Activated CD4-positive, CD25-positive, alpha-beta regulatory T cell treated with anti-CD3 and anti-CD28 coated beads, Interleukin-2, amount 50 U/mL, for 72 hours (primary cell): ENCODE data around the gene SAMD1.

Source experiments
- DNase-seq: peaks from one replicate; pipeline ENCODE4 v3.0.0; 2021

SAMD1 gene

GRCh38 chr19:14090509-14091080 is at the start of gene SAMD1:
TSS of gene SAMD1 (minus strand) at chr19:14090751.
- DNase-seq: peak; percentile 64

- DNase-seq: no peak
Observed at GRCh38 chr19:14139944-14140343, 49.4 kb upstream of the SAMD1 start.

- DNase-seq: no peak
Observed at GRCh38 chr19:14138576-14139265, 48.2 kb upstream of the SAMD1 start.

- peak; percentile 97 for DNase-seq
Observed at GRCh38 chr19:14136509-14137281, 46.1 kb upstream of the SAMD1 start, which contains the start of gene ASF1B. TSS of gene ASF1B (minus strand) at chr19:14136589. CDS start at chr19:14136456, 133 bp downstream.

- no peak for DNase-seq
Observed at GRCh38 chr19:14135985-14136508, 45.5 kb upstream of the SAMD1 start.

GRCh38 chr19:14135355-14135754 is 44.8 kb upstream of the SAMD1 start:
- DNase-seq: no peak

- DNase-seq: no peak
Observed at GRCh38 chr19:14127929-14128509, 37.5 kb upstream of the SAMD1 start.

- DNase-seq: no peak
Observed at GRCh38 chr19:14127176-14127575, 36.6 kb upstream of the SAMD1 start.

- DNase-seq: no peak
Observed at GRCh38 chr19:14122924-14123323, 32.4 kb upstream of the SAMD1 start.

GRCh38 chr19:14120497-14120780 is 29.9 kb upstream of the SAMD1 start:
- no peak for DNase-seq

- no peak for DNase-seq
Observed at GRCh38 chr19:14119644-14120496, 29.3 kb upstream of the SAMD1 start.

- no peak for DNase-seq
Observed at GRCh38 chr19:14119146-14119545, 28.6 kb upstream of the SAMD1 start.

GRCh38 chr19:14118165-14119051 is 27.9 kb upstream of the SAMD1 start:
- DNase-seq: peak; percentile 37

- DNase-seq: peak; percentile 97
Observed at GRCh38 chr19:14117668-14118164, 27.2 kb upstream of the SAMD1 start, which contains the start of gene PRKACA. TSS of gene PRKACA (minus strand) at chr19:14117762. CDS start at chr19:14117547, 215 bp downstream.

GRCh38 chr19:14116918-14117578 is 26.5 kb upstream of the SAMD1 start:
- peak; percentile 41 for DNase-seq

- DNase-seq: no peak
Observed at GRCh38 chr19:14116525-14116917, 26.0 kb upstream of the SAMD1 start.

GRCh38 chr19:14115756-14116155 is 25.2 kb upstream of the SAMD1 start:
- DNase-seq: no peak

GRCh38 chr19:14114854-14115253 is 24.3 kb upstream of the SAMD1 start:
- DNase-seq: peak; percentile 47

- no peak for DNase-seq
Observed at GRCh38 chr19:14114439-14114838, 23.9 kb upstream of the SAMD1 start.

GRCh38 chr19:14113762-14114414 is 23.3 kb upstream of the SAMD1 start:
- peak; percentile 48 for DNase-seq
